Measurements from ENCODE around the gene PSME3.

Gene PSME3

DNA sequence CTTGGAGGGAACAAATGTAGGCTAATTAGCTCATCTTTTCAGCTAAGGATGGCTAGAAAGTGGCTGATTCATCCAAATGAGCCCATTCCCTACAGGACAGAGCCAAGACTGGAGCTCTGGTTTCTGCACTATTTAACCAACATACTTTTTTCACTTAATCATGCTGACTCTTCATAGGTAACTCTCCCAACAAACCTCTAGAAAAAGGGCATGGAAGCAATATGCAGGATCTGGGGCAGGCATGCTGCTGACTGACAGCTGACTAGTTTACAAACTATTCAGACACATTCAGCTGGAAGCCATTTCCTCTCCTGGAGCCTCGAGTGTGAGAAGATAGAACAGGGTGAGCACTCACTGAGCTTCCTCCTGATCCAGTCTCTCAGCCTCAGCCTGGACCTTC, 15.3 kb upstream of the PSME3 start:
- DNase-seq (ENCODE audit: low read depth in 2 of 2) = no peak

DNA sequence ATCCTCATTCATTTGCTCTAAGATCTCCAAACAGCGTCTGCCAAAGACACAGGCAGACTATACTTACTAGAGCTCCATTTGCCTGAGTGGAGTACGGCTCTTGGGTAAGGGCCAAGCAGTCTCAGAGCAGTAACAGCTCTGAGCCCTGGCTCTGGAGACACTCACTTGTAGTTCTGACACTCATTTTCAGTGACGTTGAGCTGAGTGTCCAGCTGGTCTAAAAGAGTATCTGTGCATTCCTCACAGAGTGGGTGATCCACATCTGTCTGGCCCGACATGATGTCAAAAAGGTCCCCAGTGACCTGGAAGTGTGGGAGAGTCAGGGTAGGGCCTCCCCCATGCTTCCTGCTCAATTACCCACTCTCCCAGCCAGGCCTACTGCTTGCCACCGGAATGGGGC, 14.8 kb upstream of the PSME3 start:
- DNase-seq (ENCODE audit: low read depth in 2 of 2) = no peak

DNA sequence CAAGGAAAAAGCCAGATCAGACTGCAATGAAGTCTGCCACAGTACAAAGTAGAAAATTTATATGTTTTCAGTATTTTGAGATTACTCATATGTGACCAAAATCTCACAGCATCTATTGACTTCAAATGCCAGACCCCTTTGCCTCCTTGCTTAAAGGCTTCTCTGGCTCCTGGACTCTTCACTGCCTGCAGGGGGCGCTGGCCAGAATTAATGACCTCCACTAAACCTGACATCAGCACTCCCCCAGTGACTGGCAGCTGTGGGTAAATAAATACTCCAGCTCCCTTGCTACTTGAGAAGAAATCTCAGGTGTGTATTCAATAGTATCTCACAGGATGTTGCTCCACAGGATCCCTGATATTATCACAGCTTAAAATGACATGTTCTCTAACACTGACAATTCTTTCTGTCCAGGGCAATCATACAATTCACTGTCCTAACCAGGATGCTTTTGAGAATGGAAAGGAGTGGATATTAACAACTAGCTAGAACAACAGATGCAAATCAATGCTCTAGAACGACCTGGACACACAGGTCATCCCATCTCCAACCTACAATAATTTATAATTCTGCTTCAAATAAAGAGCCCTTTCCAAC, 13.2 kb upstream of the PSME3 start:
- no peak for DNase-seq (ENCODE audit: low read depth in 2 of 2)

DNA sequence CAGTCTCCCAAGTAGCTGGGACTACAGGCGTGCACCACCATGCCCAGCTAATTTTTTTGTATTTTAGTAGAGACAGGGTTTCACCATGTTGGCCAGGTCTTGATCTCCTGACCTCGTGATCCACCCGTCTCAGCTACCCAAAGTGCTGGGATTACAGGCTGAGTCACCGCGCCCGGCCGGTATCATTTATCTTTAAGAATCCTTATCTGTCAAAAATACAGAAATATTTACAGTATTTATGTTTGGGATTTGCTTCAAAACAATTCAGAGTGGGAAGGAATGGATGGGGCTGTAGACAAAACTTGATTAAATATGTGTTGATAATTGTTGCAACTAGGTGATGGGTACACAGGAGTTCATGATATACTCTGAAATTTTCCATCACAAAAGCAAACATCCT, 12.0 kb upstream of the PSME3 start:
- DNase-seq (ENCODE audit: low read depth in 2 of 2) = no peak

DNA sequence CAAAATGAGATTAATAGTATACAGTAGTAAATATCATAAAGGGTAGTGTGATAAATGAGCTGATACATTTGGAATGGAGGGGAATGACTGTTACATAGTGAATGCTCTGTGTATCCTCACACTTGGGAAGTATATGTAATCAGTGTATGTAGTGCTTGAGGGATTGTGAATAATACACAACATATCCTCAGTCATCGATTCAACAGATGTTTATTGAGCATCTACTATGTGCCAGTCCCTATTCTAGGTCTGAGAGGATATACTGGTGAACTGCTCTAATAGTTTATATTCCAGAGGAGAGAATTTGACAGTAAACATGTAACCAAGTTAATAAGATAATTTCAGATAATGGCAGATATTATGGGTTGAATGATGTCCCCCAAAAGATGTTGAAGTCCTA, 5.7 kb upstream of the PSME3 start:
- no peak for DNase-seq (ENCODE audit: low read depth in 2 of 2)

DNA sequence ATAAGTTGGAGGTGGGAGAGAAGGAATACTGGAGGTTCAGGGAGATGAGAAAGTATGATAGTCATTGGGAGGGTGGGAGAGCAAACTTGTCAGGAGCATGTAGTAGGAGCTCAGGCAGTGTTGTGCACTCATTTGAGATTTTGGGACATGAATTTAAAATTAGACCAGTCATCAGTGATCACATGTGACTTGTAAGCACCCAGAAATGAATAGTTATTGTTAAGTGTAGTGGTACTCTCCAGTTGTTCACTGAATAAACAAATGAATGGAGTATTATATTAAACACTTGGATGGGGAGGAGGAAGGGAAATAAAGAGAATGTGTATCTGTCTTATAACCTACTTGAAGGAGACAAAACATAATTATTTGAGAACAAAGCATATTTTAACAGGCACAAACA, 2.2 kb upstream of the PSME3 start:
- DNase-seq (ENCODE audit: low read depth in 2 of 2) = no peak

DNA sequence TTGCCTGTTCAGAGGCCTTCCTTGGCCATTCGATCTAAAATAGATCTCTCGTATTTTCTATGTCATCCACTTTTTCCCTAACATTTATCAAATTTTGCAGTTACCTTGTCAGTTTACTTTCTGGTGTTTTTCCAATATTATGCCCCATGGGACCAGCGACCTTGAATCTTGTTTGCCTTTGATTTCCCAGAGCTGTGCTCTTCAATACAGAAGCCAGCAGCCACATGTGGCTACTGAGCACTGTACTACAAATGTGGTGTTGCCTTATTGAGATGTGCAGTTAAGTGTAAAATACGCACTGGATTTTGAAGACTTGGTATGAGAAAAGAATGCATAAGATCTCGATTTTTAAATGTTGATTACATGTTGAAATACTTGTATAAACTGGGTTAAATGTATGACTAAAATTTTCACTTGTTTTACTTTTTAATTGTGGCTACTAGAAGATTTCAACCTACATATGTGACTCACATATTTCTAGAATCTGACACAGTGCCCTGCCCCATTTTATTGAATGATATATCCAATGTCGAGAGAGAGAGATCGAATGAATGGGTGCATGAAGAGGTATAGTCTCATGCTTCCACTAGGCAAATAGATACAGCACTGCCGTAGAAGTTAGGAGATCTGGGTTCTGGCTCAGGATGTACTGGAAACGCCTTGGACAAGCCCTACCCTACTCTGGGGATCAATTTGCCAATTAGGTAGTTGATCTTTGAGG, 824 bp upstream of the PSME3 start:
- no peak for DNase-seq (ENCODE audit: low read depth in 2 of 2)

DNA sequence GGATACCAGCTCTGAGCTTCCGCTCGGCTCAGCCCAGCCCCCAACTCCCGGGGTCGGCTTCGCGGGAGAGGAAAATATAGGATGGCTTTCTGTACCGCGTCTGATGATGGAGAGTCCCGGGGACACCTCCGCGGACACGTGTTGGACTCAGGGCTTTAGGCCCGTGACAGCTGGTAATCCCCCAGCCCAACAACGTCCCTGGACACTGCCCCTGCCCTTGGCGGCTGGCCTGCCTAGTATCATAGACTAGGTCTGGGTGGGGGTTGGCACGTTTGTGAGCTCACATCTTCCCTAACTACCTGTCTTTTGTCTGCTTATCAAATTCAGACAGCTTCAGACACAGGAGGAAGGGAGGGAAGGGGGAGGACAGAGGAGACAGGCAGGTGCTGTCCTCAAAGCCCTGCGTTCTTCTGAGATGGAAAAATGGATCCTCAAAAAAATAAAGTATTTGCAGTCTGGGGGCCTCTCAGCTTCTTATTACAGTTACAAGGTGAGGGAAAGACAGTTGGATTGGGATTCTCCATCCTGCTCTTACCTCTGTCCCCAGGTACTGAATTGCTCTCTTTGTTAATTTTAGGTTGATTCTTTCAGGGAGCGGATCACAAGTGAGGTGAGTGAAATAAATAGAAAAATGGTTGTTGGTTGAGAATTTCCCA, 698 bp downstream of the PSME3 start:
- no peak for DNase-seq (ENCODE audit: low read depth in 2 of 2)

DNA sequence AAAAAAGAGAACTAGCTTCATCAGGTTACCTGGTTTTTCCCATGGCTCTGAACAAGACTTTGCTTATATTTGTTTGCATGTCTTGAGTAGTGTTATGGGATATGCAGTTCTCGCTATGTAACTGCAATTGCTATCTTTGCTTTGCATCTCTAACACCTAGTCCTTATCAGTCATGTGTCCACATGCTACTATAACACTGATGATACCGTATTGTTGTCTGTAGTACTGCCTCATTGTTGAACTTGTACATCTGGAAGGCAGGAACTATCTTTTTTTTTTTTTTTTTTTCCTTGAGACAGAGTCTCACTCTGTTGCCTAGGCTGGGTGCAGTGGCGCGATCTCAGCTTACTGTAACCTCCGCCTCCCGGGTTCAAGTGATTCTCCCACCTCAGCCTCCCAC, 2.5 kb downstream of the PSME3 start:
- DNase-seq (ENCODE audit: low read depth in 2 of 2) = no peak

DNA sequence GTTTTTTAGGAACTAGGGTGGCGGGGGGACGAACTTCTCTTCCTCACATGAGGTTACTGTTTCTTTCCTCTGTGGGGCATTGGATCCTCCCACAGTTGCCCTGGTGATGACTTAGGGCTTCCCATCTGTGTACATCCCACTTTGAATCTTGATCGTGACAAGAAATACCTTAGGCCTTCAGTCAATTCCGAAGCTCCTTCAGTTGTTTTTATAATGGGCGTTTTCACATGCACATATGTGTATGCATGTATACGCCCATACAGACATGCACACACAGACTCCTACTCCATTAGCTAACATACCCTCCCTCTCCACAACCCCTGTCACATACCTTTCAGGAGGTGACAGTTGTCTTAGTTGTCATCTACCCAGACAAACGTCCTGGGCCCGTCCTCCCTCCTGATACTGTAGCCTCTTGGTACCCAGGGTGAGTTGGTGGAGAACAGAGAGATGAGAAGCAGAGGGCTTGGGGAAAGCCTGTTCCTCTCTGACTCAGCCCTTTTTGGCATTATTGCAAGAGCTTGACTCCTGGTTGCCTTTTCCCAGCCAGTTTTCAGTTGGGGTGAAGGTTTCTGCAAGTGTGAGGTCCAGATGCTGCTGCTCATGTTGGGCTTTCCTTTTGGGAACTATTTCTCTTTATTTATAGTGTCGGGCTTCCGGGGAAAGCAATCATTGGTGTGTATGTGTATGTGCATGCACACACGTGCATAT, 8.9 kb downstream of the PSME3 start:
- no peak for DNase-seq (ENCODE audit: low read depth in 2 of 2)

DNA sequence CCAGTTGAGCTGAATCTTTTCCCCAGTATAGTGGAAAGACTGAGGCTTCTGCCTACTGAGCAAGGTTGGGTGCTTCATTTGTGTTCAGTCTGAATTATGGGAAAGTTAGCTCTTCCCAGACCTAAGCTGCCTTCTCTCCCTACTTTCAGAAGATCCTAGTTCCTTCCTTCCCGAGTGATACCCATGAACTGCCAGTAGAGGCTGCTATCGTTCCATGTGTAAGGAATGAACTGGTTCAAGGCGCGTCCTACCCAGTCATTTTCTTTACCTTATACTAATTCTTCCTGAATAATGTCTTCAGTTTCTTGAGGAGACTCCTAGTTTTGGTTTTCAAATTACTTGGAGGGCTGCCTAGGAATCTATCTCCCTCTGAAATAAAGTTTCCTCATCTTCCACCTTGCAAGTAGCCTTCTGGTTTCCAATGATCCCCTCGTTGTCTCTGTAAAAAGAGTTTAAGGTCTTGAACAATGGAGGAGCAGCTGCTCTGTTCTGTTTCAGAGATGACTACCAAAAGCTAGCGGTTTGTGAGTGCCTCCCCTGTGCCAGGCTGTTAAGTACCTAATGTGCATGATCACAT, 10.2 kb downstream of the PSME3 start:
- DNase-seq (ENCODE audit: low read depth in 2 of 2) = peak; percentile 20 to 26

DNA sequence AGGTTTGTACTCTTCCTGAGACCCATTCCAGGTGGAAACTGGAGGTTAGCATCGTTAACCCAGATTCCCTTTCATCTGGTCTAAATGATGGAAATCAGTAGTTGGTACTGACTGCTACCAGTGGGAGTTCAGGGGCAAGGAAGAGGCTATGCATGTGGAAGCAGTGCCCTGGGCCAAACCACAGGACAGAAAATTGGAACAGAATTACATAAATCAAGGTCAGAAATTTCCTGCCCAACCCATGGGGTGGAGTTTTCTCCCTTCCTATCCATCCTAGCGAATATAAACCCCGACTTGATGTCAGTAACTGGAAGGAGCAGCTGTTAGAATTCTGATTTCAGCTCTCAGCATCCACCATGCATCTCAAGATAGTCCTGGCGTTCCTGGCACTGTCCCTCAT, 11.1 kb downstream of the PSME3 start, which contains the start of gene AOC2:
Gene AOC2, plus strand, starts transcription at position 310 of the 400 bp plus-strand sequence. Its CDS starts 47 bp downstream, at position 357.
- DNase-seq (ENCODE audit: low read depth in 2 of 2) = no peak

DNA sequence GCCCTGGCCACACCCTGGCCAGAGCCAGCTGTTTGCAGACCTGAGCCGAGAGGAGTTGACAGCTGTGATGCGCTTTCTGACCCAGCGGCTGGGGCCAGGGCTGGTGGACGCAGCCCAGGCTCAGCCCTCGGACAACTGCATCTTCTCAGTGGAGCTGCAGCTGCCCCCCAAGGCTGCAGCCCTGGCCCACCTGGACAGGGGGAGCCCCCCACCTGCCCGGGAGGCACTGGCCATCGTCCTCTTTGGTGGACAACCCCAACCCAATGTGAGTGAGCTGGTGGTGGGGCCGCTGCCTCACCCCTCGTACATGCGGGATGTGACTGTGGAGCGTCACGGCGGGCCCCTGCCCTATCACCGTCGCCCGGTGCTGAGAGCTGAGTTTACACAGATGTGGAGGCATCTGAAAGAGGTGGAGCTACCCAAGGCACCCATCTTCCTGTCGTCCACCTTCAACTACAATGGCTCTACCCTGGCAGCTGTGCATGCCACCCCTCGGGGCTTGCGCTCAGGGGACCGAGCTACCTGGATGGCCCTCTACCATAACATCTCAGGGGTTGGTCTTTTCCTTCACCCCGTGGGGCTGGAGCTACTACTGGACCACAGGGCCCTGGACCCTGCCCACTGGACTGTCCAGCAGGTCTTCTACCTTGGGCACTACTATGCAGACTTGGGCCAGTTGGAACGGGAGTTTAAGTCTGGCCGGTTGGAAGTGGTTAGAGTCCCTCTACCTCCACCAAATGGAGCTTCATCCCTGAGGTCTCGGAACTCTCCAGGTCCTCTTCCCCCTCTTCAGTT, 11.8 kb downstream of the PSME3 start:
- DNase-seq (ENCODE audit: low read depth in 2 of 2) = no peak

DNA sequence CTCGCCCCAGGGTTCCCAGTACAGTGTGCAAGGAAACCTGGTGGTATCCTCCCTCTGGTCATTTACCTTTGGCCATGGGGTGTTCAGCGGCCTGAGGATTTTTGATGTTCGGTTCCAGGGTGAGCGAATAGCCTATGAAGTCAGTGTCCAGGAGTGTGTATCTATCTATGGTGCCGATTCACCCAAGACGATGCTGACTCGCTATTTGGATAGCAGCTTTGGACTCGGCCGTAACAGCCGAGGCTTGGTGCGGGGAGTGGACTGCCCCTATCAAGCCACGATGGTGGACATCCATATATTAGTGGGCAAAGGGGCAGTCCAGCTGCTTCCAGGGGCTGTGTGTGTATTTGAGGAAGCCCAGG, 12.3 kb downstream of the PSME3 start:
- no peak for DNase-seq (ENCODE audit: low read depth in 2 of 2)

DNA sequence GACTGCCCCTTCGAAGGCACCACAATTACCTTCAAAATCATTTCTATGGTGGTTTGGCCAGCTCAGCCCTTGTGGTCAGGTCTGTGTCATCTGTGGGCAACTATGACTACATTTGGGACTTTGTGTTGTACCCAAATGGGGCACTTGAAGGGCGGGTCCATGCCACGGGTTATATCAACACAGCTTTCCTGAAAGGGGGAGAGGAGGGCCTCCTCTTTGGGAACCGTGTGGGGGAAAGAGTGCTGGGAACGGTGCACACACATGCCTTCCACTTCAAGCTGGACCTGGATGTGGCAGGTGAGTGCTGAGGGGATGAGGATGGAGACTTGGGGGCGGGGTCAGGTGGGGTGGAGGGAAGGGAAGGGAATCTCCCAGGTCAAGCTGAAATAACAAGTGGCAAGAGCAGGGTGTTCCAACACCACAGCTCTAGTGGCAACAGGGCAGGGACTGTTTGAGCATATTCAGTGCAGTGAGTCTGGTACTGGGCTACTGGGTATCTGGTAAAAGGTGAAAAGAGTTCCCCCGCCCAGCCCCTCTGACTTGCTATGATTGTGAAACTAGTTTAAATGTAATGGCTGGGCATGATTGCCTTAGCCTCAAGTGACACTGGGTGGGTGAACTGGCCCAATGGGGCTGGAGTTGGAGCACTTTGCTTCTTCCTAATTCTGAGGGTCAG, 12.9 kb downstream of the PSME3 start:
- no peak for DNase-seq (ENCODE audit: low read depth in 2 of 2)

DNA sequence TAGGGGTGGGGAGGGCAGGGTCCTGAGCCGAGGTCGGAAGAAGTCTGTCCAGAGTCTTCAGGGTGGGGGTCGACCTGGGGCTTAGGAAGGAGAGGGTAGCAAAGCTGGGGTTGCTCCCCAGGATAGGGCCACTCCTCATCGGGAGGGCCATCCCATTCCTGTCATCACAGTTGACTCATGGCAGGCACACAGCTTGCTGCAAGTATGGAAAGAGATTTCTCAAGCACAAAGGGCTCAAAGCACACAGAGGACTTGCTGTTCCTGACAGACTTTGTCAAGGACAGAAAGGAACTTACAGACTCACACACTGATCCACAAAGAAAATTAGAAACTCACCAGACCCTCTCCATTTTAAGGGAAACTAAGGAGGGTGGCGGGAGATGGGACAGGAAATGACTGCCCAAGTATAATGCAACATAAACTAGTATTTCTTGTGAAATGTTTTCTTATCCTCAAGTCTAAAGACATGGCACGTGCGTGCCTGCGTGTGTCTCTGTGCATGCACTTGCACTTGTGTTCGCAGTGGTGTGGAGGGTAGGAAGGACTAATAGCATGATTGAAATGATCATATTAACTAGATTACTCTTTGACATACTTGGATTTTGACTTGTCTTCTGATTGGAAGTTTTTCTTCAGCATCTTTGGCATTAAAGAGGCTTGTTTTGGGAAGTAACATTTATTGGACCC, 13.5 kb downstream of the PSME3 start:
- DNase-seq (ENCODE audit: low read depth in 2 of 2) = no peak

DNA sequence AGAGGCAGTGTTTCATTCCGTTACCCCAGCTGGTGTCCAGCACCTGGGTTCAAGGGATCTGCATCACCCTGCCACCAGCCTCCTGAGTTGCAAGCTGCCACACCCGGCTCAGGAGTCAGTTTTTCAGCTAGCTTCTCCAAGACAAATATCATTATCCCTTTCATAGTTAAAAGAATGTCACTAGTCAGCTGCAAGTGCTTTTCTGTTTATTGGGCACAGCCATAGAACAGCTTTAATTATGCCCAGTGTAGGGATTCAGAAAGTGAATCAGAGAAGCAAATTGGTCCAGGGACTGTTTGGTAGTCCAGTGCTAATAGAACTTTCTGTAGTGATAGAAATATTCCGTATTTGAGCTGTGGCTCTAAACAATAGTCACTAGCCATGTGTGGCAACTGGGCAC, 14.9 kb downstream of the PSME3 start:
- DNase-seq (ENCODE audit: low read depth in 2 of 2) = no peak

DNA sequence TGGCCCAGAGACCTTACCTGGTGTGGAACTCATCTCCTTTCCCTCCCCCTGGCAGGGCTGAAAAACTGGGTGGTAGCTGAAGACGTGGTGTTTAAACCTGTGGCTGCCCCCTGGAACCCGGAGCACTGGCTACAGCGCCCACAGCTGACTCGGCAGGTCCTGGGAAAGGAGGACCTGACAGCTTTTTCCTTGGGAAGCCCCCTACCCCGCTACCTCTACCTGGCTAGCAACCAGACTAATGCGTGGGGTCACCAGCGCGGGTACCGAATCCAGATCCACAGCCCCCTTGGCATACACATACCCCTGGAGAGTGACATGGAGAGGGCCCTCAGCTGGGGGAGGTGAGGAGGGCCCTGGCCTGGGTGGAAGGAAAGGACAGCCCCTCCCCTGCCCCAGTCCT, 15.8 kb downstream of the PSME3 start:
- no peak for DNase-seq (ENCODE audit: low read depth in 2 of 2)

DNA sequence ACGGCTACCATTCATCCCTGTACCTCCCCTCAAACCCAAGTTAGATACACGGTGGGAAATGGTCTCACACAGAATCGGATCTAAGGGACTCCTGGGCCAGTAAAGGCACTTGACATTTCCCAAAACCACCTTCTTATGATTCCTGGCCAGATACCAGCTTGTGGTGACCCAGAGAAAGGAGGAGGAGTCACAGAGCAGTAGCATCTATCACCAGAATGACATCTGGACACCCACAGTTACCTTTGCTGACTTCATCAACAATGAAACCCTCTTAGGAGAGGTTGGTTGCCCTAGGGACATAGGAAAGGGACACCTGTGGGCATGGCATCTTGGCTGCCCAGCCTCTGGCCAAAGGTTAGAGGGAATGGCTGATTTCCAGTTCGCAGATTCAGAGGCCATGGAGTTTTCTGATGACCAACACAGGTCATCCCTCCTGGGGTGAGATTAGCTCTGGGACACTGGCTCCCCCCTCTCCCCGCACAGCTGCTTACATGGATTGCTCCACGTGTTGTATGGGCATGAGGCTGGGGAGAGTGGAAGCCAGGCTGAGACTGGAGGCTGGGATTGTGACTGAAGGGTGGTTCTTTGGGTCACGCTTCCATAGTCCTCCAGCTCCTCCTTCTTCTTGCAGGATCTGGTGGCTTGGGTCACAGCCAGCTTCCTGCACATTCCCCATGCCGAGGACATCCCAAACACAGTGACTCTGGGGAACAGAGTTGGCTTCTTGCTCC, 16.4 kb downstream of the PSME3 start:
- no peak for DNase-seq (ENCODE audit: low read depth in 2 of 2)

DNA sequence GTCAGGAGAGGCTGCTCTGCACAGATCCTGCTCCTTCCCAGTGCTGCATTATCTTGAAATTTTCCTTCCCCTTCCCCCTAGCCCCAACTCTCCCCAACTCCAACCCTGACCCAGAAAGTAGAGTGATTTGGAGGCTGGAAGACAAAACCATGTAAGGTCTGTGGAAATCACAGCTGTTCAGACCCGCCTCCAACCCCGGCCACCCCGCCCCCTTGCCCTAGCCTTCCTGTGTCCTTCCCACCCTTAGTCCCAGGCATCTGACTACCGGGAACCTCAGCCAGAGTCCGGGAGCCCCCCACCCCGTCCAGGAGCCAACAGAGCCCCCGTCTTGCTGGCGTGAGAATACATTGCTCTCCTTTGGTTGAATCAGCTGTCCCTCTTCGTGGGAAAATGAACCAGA, 17.8 kb downstream of the PSME3 start, which contains the start of gene AOC3:
Gene AOC3, plus strand, starts transcription at position 246 of the 400 bp plus-strand sequence. Its CDS starts 145 bp downstream, at position 391.
- DNase-seq (ENCODE audit: low read depth in 2 of 2) = no peak
